Upper lobe of left lung (tissue), 4 donors: Measurements from ENCODE around the gene ZNF385B.

Experiments used
- EP300 ChIP-seq, 4 donors: sonication (generic); formaldehyde crosslinking; IDR thresholded peaks; one replicate each; pipeline ENCODE4 v1.5.1; 2017; ENCODE audit warnings: antibody characterized with exemption in 4 of 4, control low read depth in 2 of 4
- POLR2A ChIP-seq, 4 donors: fragments of 450-650 bp; IDR thresholded peaks; one replicate each; pipeline ENCODE4 v1.5.1; 2016 to 2017; ENCODE audit warnings: antibody characterized with exemption in 4 of 4, mild to moderate bottlenecking in 2 of 4
- POLR2AphosphoS5 ChIP-seq, 2 donors: sonication (generic); formaldehyde crosslinking; IDR thresholded peaks; one replicate each; pipeline ENCODE4 v1.5.1; 2017; ENCODE audit warnings: antibody characterized with exemption in 2 of 2
- TF ChIP-seq, protein P1 (sequence below), 6 experiments: fragments of 450-650 bp in 4 of 6; fragments of 200-600 bp in 2 of 6; sonication (generic) in 2 of 6; IDR thresholded peaks; one replicate each; pipeline ENCODE4 v1.5.1; 2016 to 2019; ENCODE audit warnings: antibody characterized with exemption in 6 of 6

DNA sequence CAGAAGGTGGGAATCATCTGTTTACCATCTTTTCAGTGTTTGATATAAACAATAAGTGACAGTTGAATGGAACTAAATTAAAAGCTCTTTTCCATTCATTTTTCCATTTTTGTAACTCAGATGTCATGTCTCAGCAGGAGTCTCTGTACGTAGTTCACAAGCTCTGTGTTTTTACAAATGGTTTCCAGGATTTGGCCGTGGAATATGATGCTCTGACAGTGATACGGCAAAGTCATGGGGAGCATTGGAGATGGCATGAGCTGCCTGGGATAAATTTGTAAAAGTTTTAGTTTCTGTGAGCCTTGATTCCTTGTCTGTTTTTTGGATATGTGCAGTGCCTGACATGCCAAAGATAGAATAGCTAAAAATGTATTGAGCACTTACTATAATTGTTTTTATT, 428.7 kb downstream of the ZNF385B start:
- TF ChIP-seq, protein P1, sequence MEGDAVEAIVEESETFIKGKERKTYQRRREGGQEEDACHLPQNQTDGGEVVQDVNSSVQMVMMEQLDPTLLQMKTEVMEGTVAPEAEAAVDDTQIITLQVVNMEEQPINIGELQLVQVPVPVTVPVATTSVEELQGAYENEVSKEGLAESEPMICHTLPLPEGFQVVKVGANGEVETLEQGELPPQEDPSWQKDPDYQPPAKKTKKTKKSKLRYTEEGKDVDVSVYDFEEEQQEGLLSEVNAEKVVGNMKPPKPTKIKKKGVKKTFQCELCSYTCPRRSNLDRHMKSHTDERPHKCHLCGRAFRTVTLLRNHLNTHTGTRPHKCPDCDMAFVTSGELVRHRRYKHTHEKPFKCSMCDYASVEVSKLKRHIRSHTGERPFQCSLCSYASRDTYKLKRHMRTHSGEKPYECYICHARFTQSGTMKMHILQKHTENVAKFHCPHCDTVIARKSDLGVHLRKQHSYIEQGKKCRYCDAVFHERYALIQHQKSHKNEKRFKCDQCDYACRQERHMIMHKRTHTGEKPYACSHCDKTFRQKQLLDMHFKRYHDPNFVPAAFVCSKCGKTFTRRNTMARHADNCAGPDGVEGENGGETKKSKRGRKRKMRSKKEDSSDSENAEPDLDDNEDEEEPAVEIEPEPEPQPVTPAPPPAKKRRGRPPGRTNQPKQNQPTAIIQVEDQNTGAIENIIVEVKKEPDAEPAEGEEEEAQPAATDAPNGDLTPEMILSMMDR (IDR thresholded peaks at IDR 0.05) = no peak
- TF ChIP-seq EP300 (IDR thresholded peaks at IDR 0.05) (no peak), POLR2AphosphoS5 (IDR thresholded peaks at IDR 0.05) (no peak), POLR2A (IDR thresholded peaks at IDR 0.05) (no peak)
